ENCODE results near the gene SPATA6L. TPM values are rescaled to one million over a fixed set of nuclear protein-coding genes. Genes with fewer than 3 reads are reported as not detected.
A peak's percentile ranks its signal among the peaks of the same experiment; 100 is the strongest.

The SPATA6L gene
- total and polyA plus RNA-seq, 9 of the 15 experiments (the other 6 are each of a cell fraction or from before 2014, with no cell fraction given): 0.03 to 1.00 (median 0.08) TPM; not detected in 4

DNA sequence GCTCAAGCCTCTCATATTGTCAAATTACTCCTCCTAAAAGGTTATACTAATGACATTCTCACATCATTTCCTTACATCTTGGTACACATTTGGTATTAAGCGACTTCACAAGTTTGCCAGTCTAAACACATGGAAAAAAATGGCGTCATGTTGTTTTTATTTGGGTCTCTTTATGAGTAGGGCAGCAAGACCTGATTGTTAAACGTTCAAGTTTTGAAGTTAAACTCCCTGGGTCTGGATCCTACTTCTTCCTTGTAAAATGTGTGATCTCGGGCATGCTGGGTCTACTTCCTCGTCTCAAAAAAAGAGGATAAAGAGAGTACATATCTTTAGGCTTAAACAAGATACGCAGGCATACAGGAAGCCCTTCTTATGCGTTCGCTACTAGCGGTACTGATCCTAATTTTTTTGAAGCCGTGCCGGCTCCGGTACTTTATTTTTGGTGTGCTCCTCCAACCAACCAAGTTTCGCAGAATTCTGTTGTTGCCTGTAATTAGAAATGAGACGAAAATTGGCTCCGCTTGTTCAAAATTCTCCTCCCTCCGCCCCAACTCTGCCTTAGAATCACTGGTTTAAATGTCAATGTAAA is 12.5 kb upstream of the SPATA6L start (continued):
- TF ChIP-seq, protein P1, sequence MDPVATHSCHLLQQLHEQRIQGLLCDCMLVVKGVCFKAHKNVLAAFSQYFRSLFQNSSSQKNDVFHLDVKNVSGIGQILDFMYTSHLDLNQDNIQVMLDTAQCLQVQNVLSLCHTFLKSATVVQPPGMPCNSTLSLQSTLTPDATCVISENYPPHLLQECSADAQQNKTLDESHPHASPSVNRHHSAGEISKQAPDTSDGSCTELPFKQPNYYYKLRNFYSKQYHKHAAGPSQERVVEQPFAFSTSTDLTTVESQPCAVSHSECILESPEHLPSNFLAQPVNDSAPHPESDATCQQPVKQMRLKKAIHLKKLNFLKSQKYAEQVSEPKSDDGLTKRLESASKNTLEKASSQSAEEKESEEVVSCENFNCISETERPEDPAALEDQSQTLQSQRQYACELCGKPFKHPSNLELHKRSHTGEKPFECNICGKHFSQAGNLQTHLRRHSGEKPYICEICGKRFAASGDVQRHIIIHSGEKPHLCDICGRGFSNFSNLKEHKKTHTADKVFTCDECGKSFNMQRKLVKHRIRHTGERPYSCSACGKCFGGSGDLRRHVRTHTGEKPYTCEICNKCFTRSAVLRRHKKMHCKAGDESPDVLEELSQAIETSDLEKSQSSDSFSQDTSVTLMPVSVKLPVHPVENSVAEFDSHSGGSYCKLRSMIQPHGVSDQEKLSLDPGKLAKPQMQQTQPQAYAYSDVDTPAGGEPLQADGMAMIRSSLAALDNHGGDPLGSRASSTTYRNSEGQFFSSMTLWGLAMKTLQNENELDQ (CRISPR knock-in tag; IDR thresholded peaks at IDR 0.05; ENCODE audit: borderline replicate concordance): no peak
- TF ChIP-seq FIP1L1 (IDR thresholded peaks at IDR 0.05; ENCODE audit: low read depth, low read length, poor library complexity, severe bottlenecking): no peak
- no peak for TF ChIP-seq ARID2 (IDR thresholded peaks at IDR 0.05)
- TF ChIP-seq, protein P2, sequence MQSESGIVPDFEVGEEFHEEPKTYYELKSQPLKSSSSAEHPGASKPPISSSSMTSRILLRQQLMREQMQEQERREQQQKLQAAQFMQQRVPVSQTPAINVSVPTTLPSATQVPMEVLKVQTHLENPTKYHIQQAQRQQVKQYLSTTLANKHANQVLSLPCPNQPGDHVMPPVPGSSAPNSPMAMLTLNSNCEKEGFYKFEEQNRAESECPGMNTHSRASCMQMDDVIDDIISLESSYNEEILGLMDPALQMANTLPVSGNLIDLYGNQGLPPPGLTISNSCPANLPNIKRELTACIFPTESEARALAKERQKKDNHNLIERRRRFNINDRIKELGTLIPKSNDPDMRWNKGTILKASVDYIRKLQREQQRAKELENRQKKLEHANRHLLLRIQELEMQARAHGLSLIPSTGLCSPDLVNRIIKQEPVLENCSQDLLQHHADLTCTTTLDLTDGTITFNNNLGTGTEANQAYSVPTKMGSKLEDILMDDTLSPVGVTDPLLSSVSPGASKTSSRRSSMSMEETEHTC (IDR thresholded peaks at IDR 0.05): no peak
- TF ChIP-seq STAT5A (IDR thresholded peaks at IDR 0.05; ENCODE audit: borderline replicate concordance, low read length): no peak
- TF ChIP-seq EWSR1 (IDR thresholded peaks at IDR 0.05; ENCODE audit: borderline replicate concordance, low read depth, partially characterized antibody): no peak
- TF ChIP-seq, protein P3, sequence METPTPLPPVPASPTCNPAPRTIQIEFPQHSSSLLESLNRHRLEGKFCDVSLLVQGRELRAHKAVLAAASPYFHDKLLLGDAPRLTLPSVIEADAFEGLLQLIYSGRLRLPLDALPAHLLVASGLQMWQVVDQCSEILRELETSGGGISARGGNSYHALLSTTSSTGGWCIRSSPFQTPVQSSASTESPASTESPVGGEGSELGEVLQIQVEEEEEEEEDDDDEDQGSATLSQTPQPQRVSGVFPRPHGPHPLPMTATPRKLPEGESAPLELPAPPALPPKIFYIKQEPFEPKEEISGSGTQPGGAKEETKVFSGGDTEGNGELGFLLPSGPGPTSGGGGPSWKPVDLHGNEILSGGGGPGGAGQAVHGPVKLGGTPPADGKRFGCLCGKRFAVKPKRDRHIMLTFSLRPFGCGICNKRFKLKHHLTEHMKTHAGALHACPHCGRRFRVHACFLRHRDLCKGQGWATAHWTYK (CRISPR knock-in tag; IDR thresholded peaks at IDR 0.05): no peak
- TF ChIP-seq, protein P4, sequence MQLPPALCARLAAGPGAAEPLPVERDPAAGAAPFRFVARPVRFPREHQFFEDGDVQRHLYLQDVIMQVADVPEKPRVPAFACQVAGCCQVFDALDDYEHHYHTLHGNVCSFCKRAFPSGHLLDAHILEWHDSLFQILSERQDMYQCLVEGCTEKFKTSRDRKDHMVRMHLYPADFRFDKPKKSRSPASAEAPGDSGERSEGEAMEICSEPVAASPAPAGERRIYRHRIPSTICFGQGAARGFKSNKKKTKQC (CRISPR knock-in tag; IDR thresholded peaks at IDR 0.05): no peak
- no peak for TF ChIP-seq CAMTA2 (CRISPR knock-in tag; conservative IDR thresholded peaks at IDR 0.05)
- TF ChIP-seq ZNF668 (CRISPR knock-in tag; IDR thresholded peaks at IDR 0.05): no peak
- no peak for TF ChIP-seq CHCHD3 (CRISPR knock-in tag; IDR thresholded peaks at IDR 0.05)
- TF ChIP-seq TAF7 (tag; IDR thresholded peaks at IDR 0.05): peak; percentile 16; the same call in 1 of the 2 replicates
- no peak for TF ChIP-seq SREBF1 (IDR thresholded peaks at IDR 0.05; ENCODE audit: borderline replicate concordance, low read depth, low read length)
- no peak for TF ChIP-seq ZNF507 (tag; conservative IDR thresholded peaks at IDR 0.05)
- no peak for TF ChIP-seq PRMT5 (CRISPR knock-in tag; IDR thresholded peaks at IDR 0.05)
- TF ChIP-seq U2AF2 (optimal IDR thresholded peaks at IDR 0.05; ENCODE audit: low read depth, low read length): no peak
- no peak for TF ChIP-seq SMARCC2 (IDR thresholded peaks at IDR 0.05; ENCODE audit: low read depth)
- TF ChIP-seq NFRKB (IDR thresholded peaks at IDR 0.05; ENCODE audit: low read depth): 0 out of 2 replicates have a peak, but pooled peaks have one; percentile 80
- TF ChIP-seq HNRNPL (IDR thresholded peaks at IDR 0.05; ENCODE audit: low read depth, low read length): no peak
- TF ChIP-seq DDX20 (tag; IDR thresholded peaks at IDR 0.05; ENCODE audit: low read depth): no peak
- peak; percentile 5; the same call in 1 of the 2 replicates for TF ChIP-seq FOSL1 (tag; conservative IDR thresholded peaks at IDR 0.05)
- TF ChIP-seq, protein P5, sequence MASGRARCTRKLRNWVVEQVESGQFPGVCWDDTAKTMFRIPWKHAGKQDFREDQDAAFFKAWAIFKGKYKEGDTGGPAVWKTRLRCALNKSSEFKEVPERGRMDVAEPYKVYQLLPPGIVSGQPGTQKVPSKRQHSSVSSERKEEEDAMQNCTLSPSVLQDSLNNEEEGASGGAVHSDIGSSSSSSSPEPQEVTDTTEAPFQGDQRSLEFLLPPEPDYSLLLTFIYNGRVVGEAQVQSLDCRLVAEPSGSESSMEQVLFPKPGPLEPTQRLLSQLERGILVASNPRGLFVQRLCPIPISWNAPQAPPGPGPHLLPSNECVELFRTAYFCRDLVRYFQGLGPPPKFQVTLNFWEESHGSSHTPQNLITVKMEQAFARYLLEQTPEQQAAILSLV (tag; IDR thresholded peaks at IDR 0.05): no peak

Data from K562 (cell line).